ENCODE results near the gene WNT8A. TPM values are rescaled to one million over a fixed set of nuclear protein-coding genes. Genes with fewer than 3 reads are reported as not detected.
A peak's percentile ranks its signal among the peaks of the same experiment; 100 is the strongest.

Gene WNT8A
- total and polyA plus RNA-seq, 7 donors = not detected

- WGBS, 2 donors = 5 to 11% methylated on average over 31 of the region's 31 CpGs
- TF ChIP-seq CTCF (IDR thresholded peaks at IDR 0.05) (no peak), POLR2AphosphoS5 (IDR thresholded peaks at IDR 0.05) (peak in 1 of 4 donors; percentile 11)
- Histone ChIP-seq H3K4me3 (peak within 1 kb of the TSS; percentile 42 to 70 (median 62)), H3K36me3 (no peaks in the 10 kb centered on the region), H3K27me3 (no peaks in the 10 kb centered on the region), H3K27ac (peak within 1 kb of the TSS in 2 of 4 donors; percentile 34 to 43), H3K4me1 (peaks cover 0 to 13% (median 6%) of the 10 kb centered on the region in 4 donors), H3K9me3 (no peaks in the 10 kb centered on the region)
- intact Hi-C loops (cut with DNase I) = loop anchor here (10.0 kb wide), 1 partner anchor 384 kb away; the partner anchor contains the start of gene HNRNPA0
- DNase-seq = peak; percentile 72
These were observed 55.3 kb downstream of the WNT8A start, which contains the start of gene NME5 for GRCh38 chr5:138138949-138139780. NME5 (minus strand) TSS chr5:138139428; CDS start chr5:138138780, 648 bp downstream.

GRCh38 chr5:138139781-138140090, 55.9 kb downstream of the WNT8A start:
- DNase-seq = no peak

GRCh38 chr5:138140268-138140667, 56.4 kb downstream of the WNT8A start:
- TF ChIP-seq POLR2A (IDR thresholded peaks at IDR 0.05) = no peak
- TF ChIP-seq EP300 (IDR thresholded peaks at IDR 0.05) = no peak
- no peak for TF ChIP-seq POLR2AphosphoS5 (IDR thresholded peaks at IDR 0.05)
- no peak for TF ChIP-seq CTCF (IDR thresholded peaks at IDR 0.05)
- Histone ChIP-seq H3K4me1 (peaks cover 0 to 13% (median 6%) of the 10 kb centered on the region in 4 donors), H3K4me3 (no peak overlapping the region), H3K27ac (no peak overlapping the region), H3K27me3 (no peaks in the 10 kb centered on the region), H3K36me3 (no peaks in the 10 kb centered on the region), H3K9me3 (no peaks in the 10 kb centered on the region)
- intact Hi-C loops (cut with DNase I) = no loop called here
- DNase-seq = no peak
- 67 to 79% methylated on average over 4 of the region's 4 CpGs for WGBS, 2 donors

More at GRCh38 chr5:138139781-138140090, 55.9 kb downstream of the WNT8A start:
- Histone ChIP-seq H3K27me3 (no peaks in the 10 kb centered on the region), H3K4me3 (peak overlapping the region in 3 of 4 donors; percentile 59 to 70 (median 66)), H3K9me3 (no peaks in the 10 kb centered on the region), H3K4me1 (peaks cover 0 to 13% (median 6%) of the 10 kb centered on the region in 4 donors), H3K27ac (no peak overlapping the region), H3K36me3 (no peaks in the 10 kb centered on the region)
- intact Hi-C loops (cut with DNase I) = loop anchor here (10.0 kb wide), 1 partner anchor 385 kb away; the partner anchor contains the start of gene HNRNPA0
- 49 to 53% methylated on average over 3 of the region's 3 CpGs for WGBS, 2 donors
- no peak for TF ChIP-seq POLR2AphosphoS5 (IDR thresholded peaks at IDR 0.05)
- no peak for TF ChIP-seq EP300 (IDR thresholded peaks at IDR 0.05)
- no peak for TF ChIP-seq POLR2A (IDR thresholded peaks at IDR 0.05)
- TF ChIP-seq CTCF (IDR thresholded peaks at IDR 0.05) = no peak

Small RNA genes lying within 50 kb of the gene (small RNA-seq; reads per million reads assigned to genes)
- gene RNU6-1148P (0 reads per million in 3 donors), gene RNU6-460P (0 to 0.11 (median 0) reads per million in 3 donors), gene RNU6-888P (0 reads per million in 3 donors)

Other genes with a start within 250 kb of the WNT8A start
- 10 to 100 TPM; 20.7 to 40.0 (median 27.3) TPM for gene MYOT, start 216.2 kb upstream of the WNT8A start, total RNA-seq
- gene MYOT, start 216.2 kb upstream of the WNT8A start, polyA plus RNA-seq = 1 to 10 TPM; 3.2 to 6.6 (median 5.8) TPM
- gene PKD2L2, start 194.6 kb upstream of the WNT8A start, total RNA-seq = under 1 TPM in 1 of 4 donors, not detected in 3; 0.36 TPM
- gene PKD2L2, start 194.6 kb upstream of the WNT8A start, polyA plus RNA-seq = under 1 TPM in 1 of 3 donors, not detected in 2; 0.07 TPM
- gene FAM13B, start 51.0 kb upstream of the WNT8A start, total RNA-seq = 10 to 100 TPM; 47.2 to 81.7 (median 58.7) TPM
- gene FAM13B, start 51.0 kb upstream of the WNT8A start, polyA plus RNA-seq = 10 to 100 TPM in 2 of 3 donors, 1 to 10 TPM in 1; 9.0 to 12.7 (median 12.6) TPM
- 1 to 10 TPM; 1.5 to 3.5 (median 2.6) TPM for gene NME5, start 55.4 kb downstream of the WNT8A start, total RNA-seq
- 1 to 10 TPM in 2 of 3 donors, not detected in 1; 1.2 to 1.5 TPM for gene NME5, start 55.4 kb downstream of the WNT8A start, polyA plus RNA-seq
- 10 to 100 TPM; 48.5 to 52.3 (median 50.5) TPM for gene BRD8, start 94.6 kb downstream of the WNT8A start, total RNA-seq
- 10 to 100 TPM; 13.4 to 30.5 (median 21.0) TPM for gene BRD8, start 94.6 kb downstream of the WNT8A start, polyA plus RNA-seq
- gene KIF20A, start 95.1 kb downstream of the WNT8A start, total RNA-seq = under 1 TPM in 3 of 4 donors, not detected in 1; 0.36 to 0.55 (median 0.54) TPM
- gene KIF20A, start 95.1 kb downstream of the WNT8A start, polyA plus RNA-seq = 1 to 10 TPM; 1.8 to 9.8 (median 2.8) TPM
- 10 to 100 TPM; 17.2 to 33.1 (median 19.7) TPM for gene CDC23, start 129.3 kb downstream of the WNT8A start, total RNA-seq
- gene CDC23, start 129.3 kb downstream of the WNT8A start, polyA plus RNA-seq = 10 to 100 TPM in 1 of 3 donors, 1 to 10 TPM in 2; 7.8 to 15.2 (median 9.5) TPM
- 1 to 10 TPM in 2 of 4 donors, under 1 TPM in 2; 0.49 to 3.9 (median 1.3) TPM for gene GFRA3, start 190.6 kb downstream of the WNT8A start, total RNA-seq
- under 1 TPM in 2 of 3 donors, not detected in 1; 0.69 to 0.73 TPM for gene GFRA3, start 190.6 kb downstream of the WNT8A start, polyA plus RNA-seq
- gene CDC25C, start 247.8 kb downstream of the WNT8A start, total RNA-seq = under 1 TPM in 1 of 4 donors, not detected in 3; 0.27 TPM
- 1 to 10 TPM in 2 of 3 donors, under 1 TPM in 1; 0.60 to 5.9 (median 2.8) TPM for gene CDC25C, start 247.8 kb downstream of the WNT8A start, polyA plus RNA-seq